Prostate gland (tissue), 2 donors: Measurements from ENCODE around the gene PLCH2.

Experiments used
- POLR2A ChIP-seq: fragments of 450-650 bp; IDR thresholded peaks from one replicate; pipeline ENCODE4 v1.6.1; 2016; ENCODE audit warnings: antibody characterized with exemption, mild to moderate bottlenecking
- TF ChIP-seq, protein P1 (sequence below), 4 experiments: fragments of 200-600 bp in 2 of 4; fragments of 450-650 bp in 2 of 4; sonication (generic) in 2 of 4; IDR thresholded peaks; 1 replicate in 3 of 4; 2 replicates in 1 of 4; pipeline ENCODE4 v1.5.1; 2016 to 2019; ENCODE audit warnings: antibody characterized with exemption in 4 of 4, mild to moderate bottlenecking in 2 of 4, moderate library complexity in 2 of 4

DNA sequence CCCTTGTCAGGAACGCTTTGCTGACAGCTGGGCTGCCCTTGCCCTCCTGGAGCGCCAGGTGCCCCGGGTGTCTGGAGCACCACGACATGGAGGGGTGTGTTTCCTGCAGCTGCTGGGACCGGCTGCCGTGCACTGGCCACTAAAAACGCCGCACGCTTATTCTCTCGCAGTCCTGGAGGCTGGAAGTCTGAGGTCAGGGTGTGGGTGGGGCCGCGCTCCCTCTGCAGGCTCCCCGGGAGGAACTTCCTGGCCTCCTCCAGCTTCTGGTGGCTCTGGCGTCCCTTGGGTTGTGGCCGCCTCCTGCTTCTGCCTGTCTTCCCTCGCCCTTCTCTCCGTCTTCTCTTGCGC is 28.0 kb upstream of the PLCH2 start:
- TF ChIP-seq POLR2A = no peak
- TF ChIP-seq, protein P1, sequence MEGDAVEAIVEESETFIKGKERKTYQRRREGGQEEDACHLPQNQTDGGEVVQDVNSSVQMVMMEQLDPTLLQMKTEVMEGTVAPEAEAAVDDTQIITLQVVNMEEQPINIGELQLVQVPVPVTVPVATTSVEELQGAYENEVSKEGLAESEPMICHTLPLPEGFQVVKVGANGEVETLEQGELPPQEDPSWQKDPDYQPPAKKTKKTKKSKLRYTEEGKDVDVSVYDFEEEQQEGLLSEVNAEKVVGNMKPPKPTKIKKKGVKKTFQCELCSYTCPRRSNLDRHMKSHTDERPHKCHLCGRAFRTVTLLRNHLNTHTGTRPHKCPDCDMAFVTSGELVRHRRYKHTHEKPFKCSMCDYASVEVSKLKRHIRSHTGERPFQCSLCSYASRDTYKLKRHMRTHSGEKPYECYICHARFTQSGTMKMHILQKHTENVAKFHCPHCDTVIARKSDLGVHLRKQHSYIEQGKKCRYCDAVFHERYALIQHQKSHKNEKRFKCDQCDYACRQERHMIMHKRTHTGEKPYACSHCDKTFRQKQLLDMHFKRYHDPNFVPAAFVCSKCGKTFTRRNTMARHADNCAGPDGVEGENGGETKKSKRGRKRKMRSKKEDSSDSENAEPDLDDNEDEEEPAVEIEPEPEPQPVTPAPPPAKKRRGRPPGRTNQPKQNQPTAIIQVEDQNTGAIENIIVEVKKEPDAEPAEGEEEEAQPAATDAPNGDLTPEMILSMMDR (IDR thresholded peaks at IDR 0.05) = no peak
